Natural killer cell (primary cell): ENCODE data around the gene RUFY1. TPM values are rescaled to one million over a fixed set of nuclear protein-coding genes. Genes with fewer than 3 reads are reported as not detected.

Experiments
- ATAC-seq, 3 donors: fragments of 150-1000 bp in 2 of 3; fragments of 200-7000 bp in 1 of 3; cut with Tn5 transposase; 1 replicate in 1 of 3; 2 replicates in 2 of 3; pipeline ENCODE4 v1.10.0; 2021; ENCODE audit warnings: mild to moderate bottlenecking in 2 of 3, moderate library complexity in 2 of 3
- DNase-seq, 2 donors: peaks; one replicate each; pipeline versions ENCODE4 v3.0.0 to v3.0.0-alpha.2; 2013 to 2021; ENCODE audit warnings: mixed read lengths in 1 of 2
- H3K27ac ChIP-seq: one replicate; pipeline ENCODE4 v1.5.1; 2013; ENCODE audit warnings: mild to moderate bottlenecking, low read length
- H3K27me3 ChIP-seq: one replicate; pipeline ENCODE4 v1.6.1; 2013; ENCODE audit warnings: low read length; ENCODE audit not compliant: control insufficient read depth, insufficient read depth
- H3K36me3 ChIP-seq: one replicate; pipeline ENCODE4 v1.6.1; 2013; ENCODE audit warnings: low read length; ENCODE audit not compliant: control insufficient read depth, insufficient read depth
- H3K4me1 ChIP-seq: one replicate; pipeline ENCODE4 v1.6.1; 2013; ENCODE audit warnings: low read length; ENCODE audit not compliant: control insufficient read depth, insufficient read depth
- H3K4me3 ChIP-seq: one replicate; pipeline ENCODE4 v1.5.1; 2013; ENCODE audit warnings: low read length
- H3K9me3 ChIP-seq: one replicate; pipeline ENCODE4 v1.6.1; 2013; ENCODE audit warnings: low read length; ENCODE audit not compliant: control insufficient read depth, insufficient read depth
- H3K27ac Mint-ChIP-seq, 2 donors: one replicate each; pipeline ENCODE4 v1.8.0; 2022; ENCODE audit warnings: mild to moderate bottlenecking in 2 of 2, mixed read lengths in 2 of 2, moderate library complexity in 1 of 2
- H3K27me3 Mint-ChIP-seq, 2 donors: one replicate each; pipeline ENCODE4 v1.8.0; 2022; ENCODE audit warnings: low read depth in 2 of 2, mixed read lengths in 2 of 2
- H3K36me3 Mint-ChIP-seq: one replicate; pipeline ENCODE4 v1.8.0; 2022; ENCODE audit warnings: mixed read lengths
- H3K4me1 Mint-ChIP-seq, 2 donors: one replicate each; pipeline ENCODE4 v1.8.0; 2022; ENCODE audit warnings: mixed read lengths in 2 of 2
- H3K4me3 Mint-ChIP-seq: one replicate; pipeline ENCODE4 v1.8.0; 2022; ENCODE audit warnings: mild to moderate bottlenecking, moderate library complexity, mixed read lengths
- H3K9me3 Mint-ChIP-seq, 2 donors: one replicate each; pipeline ENCODE4 v1.8.0; 2022; ENCODE audit warnings: mixed read lengths in 2 of 2
- WGBS: methylation state at CpG from one replicate; pipeline ENCODE4 v1.1.7; 2013; ENCODE audit warnings: missing lambda C conversion rate; ENCODE audit not compliant: insufficient coverage; 5-methylcytosine and 5-hydroxymethylcytosine counted together
- intact Hi-C: fragments of 100-400 bp; cut with micrococcal nuclease; formaldehyde crosslinking; loops from one replicate; pipeline ENCODE4 v1.14.2; 2022
- total RNA-seq, 4 donors: library from RNA; stranded (reverse); fragments of 120-200 nt in 1 of 4; gene quantifications; one replicate each; pipeline versions ENCODE4 v1.2.3 to v1.2.4, GENCODE V29; 2013 to 2022
- TF ChIP-seq, protein P1 (sequence below): fragments of 200-600 bp; IDR thresholded peaks from one replicate; pipeline ENCODE4 v1.8.0; 2022; ENCODE audit warnings: antibody characterized with exemption

The RUFY1 gene
- total RNA-seq, 3 donors from 2014 or later (not counting 1 experiment from before 2014, with no cell fraction given) = 40.4 to 48.7 (median 46.6) TPM

DNA sequence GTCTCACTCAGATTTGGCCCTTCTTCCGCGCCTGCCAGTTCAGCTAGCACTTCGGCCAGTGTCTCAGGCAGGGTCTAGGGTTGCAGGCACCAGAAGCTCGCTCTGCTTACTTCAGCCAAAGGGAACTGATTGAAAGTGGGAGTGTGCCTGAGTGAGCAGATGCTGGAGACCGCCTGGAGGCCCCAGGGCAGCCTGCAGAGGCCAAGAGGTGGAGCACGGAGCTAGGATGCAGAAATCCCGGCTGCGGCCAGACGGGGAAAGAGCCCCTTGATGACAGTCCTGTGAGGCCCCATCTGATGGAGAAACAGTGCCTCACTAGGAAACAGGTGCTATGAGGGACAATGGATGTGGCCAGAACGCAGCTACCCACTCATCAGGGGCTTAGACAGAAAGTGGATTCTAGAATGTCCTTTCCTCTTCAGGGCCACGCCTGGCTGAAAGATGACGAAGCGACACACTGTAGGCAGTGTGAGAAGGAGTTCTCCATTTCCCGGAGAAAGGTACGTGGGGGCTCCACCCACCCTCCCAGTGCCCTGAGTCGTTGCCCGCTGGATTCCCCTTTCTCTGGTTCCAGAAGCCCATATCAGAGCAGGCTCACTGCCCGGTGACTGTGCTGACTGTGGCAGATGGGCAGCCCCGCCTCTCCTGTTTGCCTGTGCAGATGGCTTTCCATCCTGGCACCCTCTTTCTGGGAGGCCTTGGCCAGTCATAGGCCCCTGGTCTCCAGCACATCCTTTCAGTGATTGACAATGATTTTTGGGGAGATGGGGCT, 57.0 kb downstream of the RUFY1 start:
- ATAC-seq = peak in 1 of 3 donors; percentile 1
- H3K4me1 Mint-ChIP-seq = peaks cover 17 to 23% of the 10 kb centered on the region in 2 donors

DNA sequence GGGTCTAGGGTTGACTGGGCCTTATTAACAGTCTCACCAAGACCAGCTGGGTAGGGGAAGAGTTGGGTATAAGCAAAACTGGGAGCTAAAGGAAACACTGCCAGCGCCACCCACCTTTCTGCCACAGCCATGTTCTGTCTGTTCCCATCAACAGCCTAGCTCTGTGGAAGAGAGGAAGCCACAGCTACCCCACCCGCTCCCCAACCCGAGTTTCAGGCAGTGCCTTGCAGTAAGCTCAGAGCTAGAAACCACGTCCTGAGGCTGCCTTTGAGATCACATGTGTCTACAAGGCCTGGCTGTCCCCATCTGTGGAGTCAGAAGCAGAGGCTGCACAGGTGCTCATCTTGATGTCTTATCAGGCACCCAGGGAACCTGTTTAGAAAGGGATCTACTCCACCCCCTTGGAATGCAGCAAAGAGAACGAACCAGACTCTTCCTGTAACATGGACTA, 57.8 kb downstream of the RUFY1 start:
- Histone ChIP-seq H3K36me3 (peaks cover 69% of the 10 kb centered on the region), H3K27ac (peak overlapping the region; percentile 22), H3K27me3 (no peaks in the 10 kb centered on the region), H3K4me1 (peaks cover 5% of the 10 kb centered on the region), H3K4me3 (no peak overlapping the region), H3K9me3 (no peaks in the 10 kb centered on the region)
- peak overlapping the region; percentile 47 to 50 for H3K27ac Mint-ChIP-seq
- no peak overlapping the region for H3K4me3 Mint-ChIP-seq
- intact Hi-C loops = no loop called here
- peaks cover 21% of the 10 kb centered on the region for H3K36me3 Mint-ChIP-seq
- peaks cover 23 to 29% of the 10 kb centered on the region in 2 donors for H3K4me1 Mint-ChIP-seq
- TF ChIP-seq, protein P1, sequence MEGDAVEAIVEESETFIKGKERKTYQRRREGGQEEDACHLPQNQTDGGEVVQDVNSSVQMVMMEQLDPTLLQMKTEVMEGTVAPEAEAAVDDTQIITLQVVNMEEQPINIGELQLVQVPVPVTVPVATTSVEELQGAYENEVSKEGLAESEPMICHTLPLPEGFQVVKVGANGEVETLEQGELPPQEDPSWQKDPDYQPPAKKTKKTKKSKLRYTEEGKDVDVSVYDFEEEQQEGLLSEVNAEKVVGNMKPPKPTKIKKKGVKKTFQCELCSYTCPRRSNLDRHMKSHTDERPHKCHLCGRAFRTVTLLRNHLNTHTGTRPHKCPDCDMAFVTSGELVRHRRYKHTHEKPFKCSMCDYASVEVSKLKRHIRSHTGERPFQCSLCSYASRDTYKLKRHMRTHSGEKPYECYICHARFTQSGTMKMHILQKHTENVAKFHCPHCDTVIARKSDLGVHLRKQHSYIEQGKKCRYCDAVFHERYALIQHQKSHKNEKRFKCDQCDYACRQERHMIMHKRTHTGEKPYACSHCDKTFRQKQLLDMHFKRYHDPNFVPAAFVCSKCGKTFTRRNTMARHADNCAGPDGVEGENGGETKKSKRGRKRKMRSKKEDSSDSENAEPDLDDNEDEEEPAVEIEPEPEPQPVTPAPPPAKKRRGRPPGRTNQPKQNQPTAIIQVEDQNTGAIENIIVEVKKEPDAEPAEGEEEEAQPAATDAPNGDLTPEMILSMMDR = no peak
- DNase-seq = peak in 1 of 2 donors; percentile 62
- WGBS = 23% methylated on average over 5 of the region's 5 CpGs
- peak in 2 of 3 donors; percentile 10 to 23 for ATAC-seq
- no peaks in the 10 kb centered on the region for H3K9me3 Mint-ChIP-seq
- H3K27me3 Mint-ChIP-seq = no peaks in the 10 kb centered on the region

More for the DNA sequence above, 57.0 kb downstream of the RUFY1 start:
- H3K4me3 Mint-ChIP-seq = no peak overlapping the region
- peaks cover 16% of the 10 kb centered on the region for H3K36me3 Mint-ChIP-seq
- Histone ChIP-seq H3K36me3 (peaks cover 63% of the 10 kb centered on the region), H3K4me1 (peaks cover 5% of the 10 kb centered on the region), H3K9me3 (no peaks in the 10 kb centered on the region), H3K27me3 (no peaks in the 10 kb centered on the region), H3K4me3 (no peak overlapping the region), H3K27ac (no peak overlapping the region)
- DNase-seq = no peak
- intact Hi-C loops = no loop called here
- no peaks in the 10 kb centered on the region for H3K27me3 Mint-ChIP-seq
- WGBS = 89% methylated on average over 19 of the region's 19 CpGs
- peak overlapping the region; percentile 47 to 50 for H3K27ac Mint-ChIP-seq
- H3K9me3 Mint-ChIP-seq = no peaks in the 10 kb centered on the region
- TF ChIP-seq, protein P1 = no peak

DNA sequence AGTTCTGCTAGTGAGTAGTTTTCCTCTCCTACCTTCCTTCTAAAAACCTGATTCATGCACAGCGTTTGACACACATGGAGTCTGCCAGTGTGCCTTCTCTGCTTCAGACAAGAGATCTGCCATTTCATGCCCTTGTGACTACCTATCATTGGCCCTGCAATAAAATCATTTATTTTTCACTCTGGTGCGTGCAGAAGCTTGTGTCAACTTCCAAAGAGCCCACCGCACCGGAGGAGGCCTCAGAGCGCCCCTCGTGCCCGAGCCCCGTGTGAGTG, 59.4 kb downstream of the RUFY1 start:
- DNase-seq = no peak
- Mint-ChIP-seq H3K27me3 (no peaks in the 10 kb centered on the region), H3K9me3 (no peaks in the 10 kb centered on the region), H3K27ac (peak overlapping the region in 1 of 2 donors; percentile 50), H3K4me1 (peaks cover 35 to 40% of the 10 kb centered on the region in 2 donors), H3K36me3 (peaks cover 37% of the 10 kb centered on the region), H3K4me3 (no peak overlapping the region)
- peaks cover 82% of the 10 kb centered on the region for H3K36me3 ChIP-seq
- intact Hi-C loops = no loop called here
- no peaks in the 10 kb centered on the region for H3K9me3 ChIP-seq
- peaks cover 5% of the 10 kb centered on the region for H3K4me1 ChIP-seq
- H3K4me3 ChIP-seq = no peak overlapping the region
- WGBS = 91% methylated on average over 8 of the region's 8 CpGs
- H3K27ac ChIP-seq = no peak overlapping the region
- TF ChIP-seq, protein P1 = no peak
- no peaks in the 10 kb centered on the region for H3K27me3 ChIP-seq
- no peak for ATAC-seq
